Brain microvascular endothelial cell (primary cell): Measurements from ENCODE around the gene CNTNAP2.

ENCODE experiments used
- DNase-seq: peaks from one replicate; pipeline ENCODE4 v3.0.0-alpha.2; 2020
- H3K27ac ChIP-seq: fragments of 250-450 bp; sonication (Bioruptor Pico); 2 replicates; pipeline ENCODE4 v1.5.1; 2020; ENCODE audit warnings: mild to moderate bottlenecking, moderate library complexity
- H3K27me3 ChIP-seq: fragments of 250-450 bp; sonication (Bioruptor Pico); replicated peaks from 2 replicates; pipeline ENCODE4 v1.5.1; 2020; ENCODE audit warnings: mild to moderate bottlenecking
- H3K36me3 ChIP-seq: fragments of 250-450 bp; sonication (Bioruptor Pico); replicated peaks from 2 replicates; pipeline ENCODE4 v1.5.1; 2020; ENCODE audit warnings: mild to moderate bottlenecking
- H3K4me3 ChIP-seq: 2 replicates; pipeline ENCODE4 v1.5.1; 2011; ENCODE audit warnings: low read depth, mild to moderate bottlenecking, control low read depth, low read length, moderate library complexity
- in situ Hi-C: cut with HindIII; loops from 2 replicates; pipeline ENCODE4 v1.10.0; 2017; ENCODE audit warnings: low sequenced_read_pairs, low pct_ligation_motif_present
- TF ChIP-seq, protein P1 (sequence below): IDR thresholded peaks from 2 replicates; pipeline ENCODE4 v1.5.1; 2011; ENCODE audit warnings: low read depth, mild to moderate bottlenecking, moderate library complexity, low read length, control low read depth, inconsistent platforms; ENCODE audit errors: missing control alignments

Gene CNTNAP2

DNA sequence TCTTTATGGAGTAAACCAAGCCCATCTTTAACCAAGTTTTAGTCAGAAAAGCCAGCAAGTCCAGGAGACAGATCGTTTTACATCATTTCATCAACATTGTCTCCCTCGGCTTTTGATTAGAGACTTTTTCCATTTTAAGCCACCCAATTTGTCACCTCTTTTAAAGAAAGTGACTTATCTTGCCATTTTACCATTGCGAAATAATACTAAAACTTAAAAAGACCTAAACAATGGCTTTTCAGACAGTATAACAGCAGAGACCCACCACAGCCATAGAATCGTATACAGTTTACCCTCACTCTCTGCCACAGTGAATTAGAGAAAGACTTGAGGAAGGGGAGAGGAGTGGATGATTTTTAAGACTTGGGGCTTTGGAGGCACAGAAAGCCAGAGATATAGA lies 2114.3 kb downstream of the CNTNAP2 start:
- DNase-seq: no peak
- no peaks in the 10 kb centered on the region for H3K36me3 ChIP-seq
- in situ Hi-C loops: no loop called here
- H3K4me3 ChIP-seq: no peak overlapping the region
- TF ChIP-seq, protein P1, sequence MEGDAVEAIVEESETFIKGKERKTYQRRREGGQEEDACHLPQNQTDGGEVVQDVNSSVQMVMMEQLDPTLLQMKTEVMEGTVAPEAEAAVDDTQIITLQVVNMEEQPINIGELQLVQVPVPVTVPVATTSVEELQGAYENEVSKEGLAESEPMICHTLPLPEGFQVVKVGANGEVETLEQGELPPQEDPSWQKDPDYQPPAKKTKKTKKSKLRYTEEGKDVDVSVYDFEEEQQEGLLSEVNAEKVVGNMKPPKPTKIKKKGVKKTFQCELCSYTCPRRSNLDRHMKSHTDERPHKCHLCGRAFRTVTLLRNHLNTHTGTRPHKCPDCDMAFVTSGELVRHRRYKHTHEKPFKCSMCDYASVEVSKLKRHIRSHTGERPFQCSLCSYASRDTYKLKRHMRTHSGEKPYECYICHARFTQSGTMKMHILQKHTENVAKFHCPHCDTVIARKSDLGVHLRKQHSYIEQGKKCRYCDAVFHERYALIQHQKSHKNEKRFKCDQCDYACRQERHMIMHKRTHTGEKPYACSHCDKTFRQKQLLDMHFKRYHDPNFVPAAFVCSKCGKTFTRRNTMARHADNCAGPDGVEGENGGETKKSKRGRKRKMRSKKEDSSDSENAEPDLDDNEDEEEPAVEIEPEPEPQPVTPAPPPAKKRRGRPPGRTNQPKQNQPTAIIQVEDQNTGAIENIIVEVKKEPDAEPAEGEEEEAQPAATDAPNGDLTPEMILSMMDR: no peak
- H3K27me3 ChIP-seq: no peaks in the 10 kb centered on the region
- H3K27ac ChIP-seq: no peak overlapping the region

DNA sequence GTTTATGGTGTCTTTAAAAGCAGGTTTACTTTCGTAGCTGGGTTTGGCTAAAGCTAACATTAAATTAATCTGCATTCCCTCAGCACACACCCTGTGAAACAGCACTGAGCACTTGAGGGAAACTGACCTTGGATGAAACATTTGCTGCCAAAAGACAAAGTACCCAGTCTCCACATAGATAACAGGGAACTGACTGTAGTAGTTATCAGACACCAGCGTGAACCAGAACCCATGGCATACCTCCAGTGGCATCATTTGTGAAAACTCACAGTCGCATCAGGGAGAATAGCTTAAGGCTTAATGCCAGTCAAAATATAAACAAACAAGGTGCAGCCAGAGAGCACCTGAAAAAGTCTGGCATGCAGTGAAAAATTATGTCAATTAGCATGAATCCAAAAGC lies 2116.2 kb downstream of the CNTNAP2 start:
- H3K4me3 ChIP-seq: no peak overlapping the region
- H3K36me3 ChIP-seq: no peaks in the 10 kb centered on the region
- in situ Hi-C loops: no loop called here
- DNase-seq: no peak
- TF ChIP-seq, protein P1: no peak
- no peak overlapping the region for H3K27ac ChIP-seq
- no peaks in the 10 kb centered on the region for H3K27me3 ChIP-seq

DNA sequence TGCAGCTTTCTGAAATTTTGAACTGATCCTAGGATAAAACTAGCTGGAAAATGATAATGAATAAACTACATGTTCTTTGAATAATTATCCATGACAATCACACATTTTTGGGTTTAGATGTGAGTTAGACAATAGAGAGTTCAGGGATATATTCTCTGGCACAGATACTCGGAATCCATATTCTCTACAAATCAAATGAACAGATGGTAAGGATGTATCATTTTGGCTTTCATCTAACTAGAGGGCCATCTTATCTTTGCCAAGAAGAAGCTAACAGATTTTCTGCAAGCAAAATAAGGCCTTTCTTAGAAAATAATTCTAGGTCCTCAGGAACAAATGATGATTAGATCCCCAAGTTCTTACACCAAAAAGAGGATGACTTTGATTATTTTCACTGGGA lies 2118.1 kb downstream of the CNTNAP2 start:
- Histone ChIP-seq H3K4me3 (no peak overlapping the region), H3K27me3 (no peaks in the 10 kb centered on the region), H3K27ac (no peak overlapping the region), H3K36me3 (no peaks in the 10 kb centered on the region)
- TF ChIP-seq, protein P1: no peak
- no peak for DNase-seq
- in situ Hi-C loops: no loop called here

DNA sequence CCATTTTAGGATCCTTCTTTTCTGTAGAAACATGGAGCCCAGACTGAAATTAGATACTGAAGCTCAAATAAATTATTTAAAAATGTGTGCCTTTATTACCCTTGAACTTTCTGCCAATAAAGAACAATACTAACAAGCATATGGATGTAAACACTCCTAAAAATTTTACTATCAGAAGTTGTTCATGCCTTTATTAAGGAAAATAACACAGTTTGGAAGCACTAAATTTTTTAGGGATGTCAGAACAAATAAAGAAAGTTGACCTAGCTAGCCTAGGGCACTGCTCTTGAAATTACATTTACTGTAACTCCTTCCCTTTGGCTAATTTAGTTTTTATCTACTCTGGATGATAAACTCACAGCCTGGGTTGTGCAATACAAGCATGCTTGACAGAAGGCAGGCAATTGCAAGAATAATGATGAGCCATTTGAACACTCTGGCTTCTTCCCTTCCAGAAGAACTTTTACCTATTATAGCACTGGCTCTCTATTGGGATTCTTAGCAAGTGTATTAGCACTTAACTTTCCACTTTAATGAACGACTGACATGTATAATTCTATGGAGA lies 2122.2 kb downstream of the CNTNAP2 start:
- Histone ChIP-seq H3K27me3 (no peaks in the 10 kb centered on the region), H3K36me3 (no peaks in the 10 kb centered on the region), H3K27ac (no peak overlapping the region), H3K4me3 (no peak overlapping the region)
- in situ Hi-C loops: no loop called here
- DNase-seq: no peak
- TF ChIP-seq, protein P1: no peak

DNA sequence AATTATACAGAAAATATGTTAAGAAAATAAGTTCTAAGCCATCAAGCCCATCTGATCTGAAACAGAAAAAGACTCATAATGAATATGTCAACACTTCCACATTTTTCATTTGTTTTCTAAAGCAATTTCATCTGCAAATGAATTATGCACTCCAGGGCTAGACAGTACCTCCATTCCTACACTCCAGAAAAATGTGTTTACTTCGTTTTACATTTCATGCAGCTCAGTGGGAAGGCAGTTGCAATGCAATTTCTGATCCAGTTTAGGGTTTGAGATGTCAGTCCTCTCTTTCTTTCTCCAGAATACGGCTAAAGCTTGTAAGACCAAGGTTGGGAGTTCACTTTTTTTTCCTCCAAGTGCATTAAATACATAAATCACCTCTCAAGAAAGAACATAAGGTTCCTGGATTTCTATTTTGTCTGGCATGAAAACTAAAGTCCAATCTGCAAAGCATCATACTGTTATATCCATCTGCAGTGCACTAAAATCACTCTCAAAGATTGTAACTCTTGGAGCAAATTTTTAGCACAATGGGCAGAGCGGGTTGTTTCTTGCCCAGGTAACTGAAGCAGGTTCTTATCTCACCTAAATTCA lies 2125.2 kb downstream of the CNTNAP2 start:
- H3K36me3 ChIP-seq: no peaks in the 10 kb centered on the region
- TF ChIP-seq, protein P1: no peak
- H3K27ac ChIP-seq: no peak overlapping the region
- in situ Hi-C loops: no loop called here
- no peak for DNase-seq
- no peak overlapping the region for H3K4me3 ChIP-seq
- no peaks in the 10 kb centered on the region for H3K27me3 ChIP-seq
